Measurements from ENCODE around the gene DDX25. TPM values are rescaled to one million over a fixed set of nuclear protein-coding genes. Genes with fewer than 3 reads are reported as not detected.

Gene DDX25
- total RNA-seq, 1 donor from 2014 or later = not detected

GRCh38 chr11:125874556-125875124 is 29.7 kb upstream of the DDX25 start:
- no peak overlapping the region for H3K4me3 ChIP-seq (ENCODE audit: low read depth, low read length)
- peak; percentile 86 for TF ChIP-seq CTCF (conservative IDR thresholded peaks at IDR 0.05; ENCODE audit: low read depth, low read length)
- peak; percentile 13 for DNase-seq (ENCODE audit: low read depth)

- TF ChIP-seq CTCF (conservative IDR thresholded peaks at IDR 0.05; ENCODE audit: low read depth, low read length) = no peak
- no peak overlapping the region for H3K4me3 ChIP-seq (ENCODE audit: low read depth, low read length)
- DNase-seq (ENCODE audit: low read depth) = no peak
Measured at GRCh38 chr11:125881291-125881690, 23.0 kb upstream of the DDX25 start.

GRCh38 chr11:125883375-125883774 is 20.9 kb upstream of the DDX25 start:
- DNase-seq (ENCODE audit: low read depth) = no peak
- no peak for TF ChIP-seq CTCF (conservative IDR thresholded peaks at IDR 0.05; ENCODE audit: low read depth, low read length)
- H3K4me3 ChIP-seq (ENCODE audit: low read depth, low read length) = no peak overlapping the region

GRCh38 chr11:125886997-125887372 is 17.3 kb upstream of the DDX25 start:
- no peak for DNase-seq (ENCODE audit: low read depth)
- H3K4me3 ChIP-seq (ENCODE audit: low read depth, low read length) = peak overlapping the region; percentile 82
- no peak for TF ChIP-seq CTCF (conservative IDR thresholded peaks at IDR 0.05; ENCODE audit: low read depth, low read length)

- peak within 1 kb of the TSS; percentile 82 for H3K4me3 ChIP-seq (ENCODE audit: low read depth, low read length)
- DNase-seq (ENCODE audit: low read depth) = peak; percentile 84
Measured at GRCh38 chr11:125887373-125888324, 16.7 kb upstream of the DDX25 start, which contains the start of gene HYLS1. TSS of gene HYLS1 (plus strand) at chr11:125887668. CDS start at chr11:125899369, 11,701 bp downstream.

GRCh38 chr11:125890447-125891100 is 13.7 kb upstream of the DDX25 start:
- H3K4me3 ChIP-seq (ENCODE audit: low read depth, low read length) = no peak overlapping the region
- no peak for TF ChIP-seq CTCF (conservative IDR thresholded peaks at IDR 0.05; ENCODE audit: low read depth, low read length)
- no peak for DNase-seq (ENCODE audit: low read depth)

More at GRCh38 chr11:125887373-125888324, 16.7 kb upstream of the DDX25 start, which contains the start of gene HYLS1:
- TF ChIP-seq CTCF (conservative IDR thresholded peaks at IDR 0.05; ENCODE audit: low read depth, low read length) = no peak
